ENCODE data around the gene GID8. TPM values are rescaled to one million over a fixed set of nuclear protein-coding genes. Genes with fewer than 3 reads are reported as not detected.
A peak's percentile ranks its signal among the peaks of the same experiment; 100 is the strongest.

GID8 gene
- total and polyA plus RNA-seq, 9 of the 15 experiments (the other 6 are each of a cell fraction or from before 2014, with no cell fraction given) = 7.5 to 31.6 (median 22.2) TPM

GRCh38 chr20:62971950-62972844, 34.2 kb downstream of the GID8 start:
- no peak overlapping the region for H3K4me2 ChIP-seq (ENCODE audit: insufficient read depth, low read length)
- no peak overlapping the region for H3K4me3 ChIP-seq
- TF ChIP-seq DACH1 (IDR thresholded peaks at IDR 0.05; ENCODE audit: partially characterized antibody) (no peak), MCM5 (IDR thresholded peaks at IDR 0.05; ENCODE audit: low read depth) (no peak), ZNF41 (CRISPR knock-in tag; conservative IDR thresholded peaks at IDR 0.05) (no peak), PML (IDR thresholded peaks at IDR 0.05; ENCODE audit: low read length) (no peak), MYNN (IDR thresholded peaks at IDR 0.05) (0 out of 2 replicates have a peak, but pooled peaks have one; percentile 73), MYNN (CRISPR knock-in tag; IDR thresholded peaks at IDR 0.05) (no peak), CHD4 (IDR thresholded peaks at IDR 0.05; ENCODE audit: insufficient read depth, insufficient replicate concordance, low read depth, low read length, poor library complexity, severe bottlenecking) (no peak), NR4A1 (CRISPR knock-in tag; IDR thresholded peaks at IDR 0.05) (no peak), NR4A1 (tag; IDR thresholded peaks at IDR 0.05) (no peak), ZBTB12 (CRISPR knock-in tag; IDR thresholded peaks at IDR 0.05) (no peak), RFX1 (IDR thresholded peaks at IDR 0.05) (no peak), TGIF2 (CRISPR knock-in tag; IDR thresholded peaks at IDR 0.05) (no peak), THRB (CRISPR knock-in tag; conservative IDR thresholded peaks at IDR 0.05) (no peak), FOXJ3 (CRISPR knock-in tag; IDR thresholded peaks at IDR 0.05) (no peak), ZBTB2 (IDR thresholded peaks at IDR 0.05) (no peak), ZBTB34 (CRISPR knock-in tag; IDR thresholded peaks at IDR 0.05) (no peak)

More at GRCh38 chr20:62971950-62972844, 34.2 kb downstream of the GID8 start:
- Histone ChIP-seq H3K36me3 (ENCODE audit: control insufficient read depth, insufficient read depth, low read length) (no peaks in the 10 kb centered on the region), H3K27me3 (ENCODE audit: control insufficient read depth in 2 of 2, insufficient read depth in 2 of 2, low read length in 2 of 2) (peaks cover 25 to 93% of the 10 kb centered on the region in 2 experiments), H3K4me1 (replicated peaks in 1 of 2; ENCODE audit: control insufficient read depth in 2 of 2, insufficient read depth in 2 of 2, low read length in 2 of 2) (peaks cover 0 to 41% of the 10 kb centered on the region in 2 experiments; a peak in 3 of 5 replicates), H3K79me2 (ENCODE audit: control insufficient read depth, insufficient read depth, low read length) (no peaks in the 10 kb centered on the region), H3K27ac (ENCODE audit: extremely low read depth, low read depth, low read length) (no peak overlapping the region), H3K9me3 (replicated peaks; ENCODE audit: control insufficient read depth, insufficient read depth, low read depth, low read length) (no peaks in the 10 kb centered on the region), H2AFZ (ENCODE audit: low read depth, low read length) (no peak overlapping the region), H4K20me1 (replicated peaks; ENCODE audit: control insufficient read depth, insufficient read depth, low read length) (no peaks in the 10 kb centered on the region; the same call in 1 of the 2 replicates), H3K9ac (ENCODE audit: insufficient read depth in 1 of 2, low read depth in 2 of 2, low read length in 2 of 2) (no peak overlapping the region), H3K9me1 (ENCODE audit: control insufficient read depth, insufficient read depth, low read length) (no peaks in the 10 kb centered on the region)
- DNase-seq (ENCODE audit: extremely low read depth in 1 of 4, low spot score in 3 of 4) = peak; percentile 86 to 90 (median 89)
- WGBS (ENCODE audit: insufficient coverage, low coverage, missing lambda C conversion rate) = under 1% methylated on average over 31 of the region's 38 CpGs
- no TSS peak for BruUV-seq (replicated peaks)
- in situ Hi-C loops (cut with MboI) (no loop called here), intact Hi-C loops (cut with micrococcal nuclease) (loop anchor here (1.0 kb wide), 1 partner anchor 37 kb away; no protein-coding TSS in a partner anchor)
- peak; percentile 98 for ATAC-seq
- ChIA-PET CTCF (ENCODE audit: low intra/inter-chr PET ratio) (interaction anchor here (0.6 to 1.5 kb wide), 5 partner anchors 35 to 308 kb away, joined by 3 to 16 read pairs (median 3); no protein-coding TSS in a partner anchor), POLR2A (interaction anchor here (0.6 to 1.3 kb wide), 8 partner anchors 8 to 97 kb away, joined by 3 to 4 read pairs (median 3); no protein-coding TSS in a partner anchor)
- peak; percentile 95 for FAIRE-seq
